Hepatic stellate cell (primary cell): ENCODE measurements around the gene RPA3.

ENCODE experiments used
- DNase-seq: peaks from one replicate; pipeline ENCODE4 v3.0.0; 2011; ENCODE audit warnings: low spot score

The RPA3 gene

DNA sequence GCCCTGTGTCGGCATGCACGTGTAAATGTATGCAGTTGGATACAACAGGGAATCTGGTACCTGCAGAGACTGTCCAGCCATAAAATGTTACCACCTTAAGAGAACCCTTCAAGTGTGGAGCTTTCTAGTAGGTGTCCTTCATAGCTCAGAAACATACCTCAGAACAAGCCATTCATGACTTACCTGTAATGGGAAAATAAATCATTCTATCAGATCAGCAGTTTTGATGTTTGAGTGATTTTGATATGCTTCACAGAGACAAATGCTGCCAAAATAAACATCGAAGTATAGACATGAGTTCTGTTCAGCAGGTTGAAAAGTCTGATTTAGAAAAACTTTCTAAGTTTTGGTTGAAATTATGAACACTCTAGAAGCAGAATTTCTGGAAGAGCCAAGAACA is 111.4 kb downstream of the RPA3 start:
- no peak for DNase-seq

DNA sequence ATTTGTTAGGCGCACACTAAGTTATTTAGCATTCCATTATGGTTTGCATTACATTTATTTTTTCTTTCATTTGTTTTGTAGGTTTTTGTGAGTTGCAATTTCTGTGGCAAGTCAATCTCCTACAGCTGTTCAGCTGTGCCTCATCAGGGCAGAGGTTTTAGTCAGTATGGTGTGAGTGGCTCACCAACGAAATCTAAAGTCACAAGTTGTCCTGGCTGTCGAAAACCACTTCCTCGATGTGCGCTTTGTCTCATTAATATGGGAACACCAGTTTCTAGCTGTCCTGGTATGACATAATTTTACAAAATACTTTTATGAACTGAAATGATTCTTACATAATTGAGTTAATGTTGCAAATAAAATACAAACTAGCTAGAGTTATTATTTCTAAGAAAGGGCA is 122.2 kb downstream of the RPA3 start:
- DNase-seq: no peak

DNA sequence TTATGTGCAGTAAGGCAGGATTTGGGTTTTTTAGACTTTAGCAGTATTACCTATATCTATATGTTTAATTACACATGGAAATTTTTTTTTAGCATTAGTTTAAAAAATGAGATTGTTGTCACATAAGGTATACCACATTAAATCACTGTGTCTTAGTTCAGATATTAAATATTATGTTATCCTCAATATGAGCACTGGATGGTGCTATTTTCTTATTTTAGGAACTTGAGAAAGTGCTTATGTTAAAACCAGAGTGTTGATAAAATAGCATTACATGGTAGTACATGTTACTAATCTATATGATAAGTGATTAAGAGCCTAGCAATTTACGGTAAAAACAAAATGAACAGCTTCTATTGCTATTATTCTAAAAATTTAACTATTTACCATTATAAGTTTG is 123.0 kb downstream of the RPA3 start:
- DNase-seq: peak; percentile 11
